LNCaP clone FGC (cell line): ENCODE measurements around the gene ADH5.
"Not testable (repeated sequence)": the region's sequence is repeated elsewhere in the genome, so short reads cannot be mapped to it uniquely, and the experiment has no call there.

Experiments used
- DNase-seq: peaks from one replicate; pipeline ENCODE4 v3.0.0-alpha.2; 2011; ENCODE audit warnings: low read depth
- H3K4me3 ChIP-seq: 2 replicates; pipeline ENCODE4 v1.5.1; 2011; ENCODE audit warnings: mild to moderate bottlenecking, low read depth, low read length, control low read depth
- CTCF ChIP-seq: IDR thresholded peaks from 2 replicates; pipeline ENCODE4 v1.5.1; 2012; ENCODE audit warnings: mild to moderate bottlenecking; ENCODE audit not compliant: control insufficient read depth, insufficient read depth; ENCODE audit errors: extremely low read depth

The ADH5 gene

GRCh38 chr4:99082192-99082591 lies 6.4 kb downstream of the ADH5 start:
- TF ChIP-seq CTCF, result no peak
- no peak overlapping the region for H3K4me3 ChIP-seq
- DNase-seq, result no peak

- not testable (repeated sequence) for DNase-seq, H3K4me3 ChIP-seq
Measured at GRCh38 chr4:99080869-99081268, 7.7 kb downstream of the ADH5 start.

GRCh38 chr4:99079625-99080295 lies 8.8 kb downstream of the ADH5 start:
- DNase-seq, result no peak
- no peak overlapping the region for H3K4me3 ChIP-seq
- TF ChIP-seq CTCF, result no peak

GRCh38 chr4:99078931-99079624 lies 9.5 kb downstream of the ADH5 start:
- H3K4me3 ChIP-seq, result no peak overlapping the region
- DNase-seq, result no peak

GRCh38 chr4:99078336-99078735 lies 10.3 kb downstream of the ADH5 start:
- no peak overlapping the region for H3K4me3 ChIP-seq
- no peak for TF ChIP-seq CTCF
- no peak for DNase-seq

More at GRCh38 chr4:99078931-99079624, 9.5 kb downstream of the ADH5 start:
- no peak for TF ChIP-seq CTCF

GRCh38 chr4:99077177-99077576 lies 11.4 kb downstream of the ADH5 start:
- no peak for DNase-seq
- no peak for TF ChIP-seq CTCF
- no peak overlapping the region for H3K4me3 ChIP-seq

- TF ChIP-seq CTCF, result no peak
- H3K4me3 ChIP-seq, result no peak overlapping the region
- DNase-seq, result no peak
Measured at GRCh38 chr4:99076292-99076976, 12.2 kb downstream of the ADH5 start.
